GM04504 (cell line): ENCODE measurements around the gene CHKA.

Experiments
- DNase-seq: peaks from one replicate; pipeline ENCODE4 v3.0.0-alpha.2; 2012; ENCODE audit warnings: low read depth

The CHKA gene

DNA sequence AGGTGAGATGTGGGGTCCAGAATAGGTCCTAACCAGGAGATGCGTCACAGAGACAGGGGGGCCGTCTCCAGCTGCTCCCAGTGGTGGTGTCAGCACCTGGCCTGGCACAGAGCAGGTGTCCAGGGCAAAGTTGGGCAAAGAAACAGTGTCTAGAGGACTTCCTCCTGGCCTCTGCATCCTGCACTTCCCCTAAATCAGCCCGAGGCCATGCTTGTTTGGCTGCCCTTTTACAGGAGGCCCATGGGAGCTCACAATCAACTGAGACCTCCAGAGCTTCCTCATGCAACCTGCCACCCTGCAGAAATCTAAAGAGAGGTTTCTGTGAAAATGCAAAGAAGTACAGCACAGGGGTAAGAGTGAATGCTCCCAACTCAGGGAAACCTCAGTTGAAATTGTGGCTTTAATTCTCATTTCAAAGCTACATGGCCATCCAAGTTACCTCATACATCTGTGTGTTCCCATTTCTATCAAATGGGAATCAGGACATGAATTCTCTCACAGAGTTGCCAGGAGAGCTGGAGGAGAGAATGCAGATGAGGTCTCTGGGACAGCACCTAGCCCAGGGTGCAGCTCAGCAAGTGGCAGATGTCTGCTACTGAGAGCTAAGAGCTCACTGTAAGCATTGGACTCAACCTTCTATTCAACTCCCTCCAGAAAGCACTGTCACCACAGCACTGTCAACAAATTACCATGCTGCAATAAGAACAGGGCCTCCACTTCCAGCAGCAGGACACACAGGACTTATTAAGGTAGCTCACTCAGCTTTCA is 49.7 kb downstream of the CHKA start:
- no peak for DNase-seq

DNA sequence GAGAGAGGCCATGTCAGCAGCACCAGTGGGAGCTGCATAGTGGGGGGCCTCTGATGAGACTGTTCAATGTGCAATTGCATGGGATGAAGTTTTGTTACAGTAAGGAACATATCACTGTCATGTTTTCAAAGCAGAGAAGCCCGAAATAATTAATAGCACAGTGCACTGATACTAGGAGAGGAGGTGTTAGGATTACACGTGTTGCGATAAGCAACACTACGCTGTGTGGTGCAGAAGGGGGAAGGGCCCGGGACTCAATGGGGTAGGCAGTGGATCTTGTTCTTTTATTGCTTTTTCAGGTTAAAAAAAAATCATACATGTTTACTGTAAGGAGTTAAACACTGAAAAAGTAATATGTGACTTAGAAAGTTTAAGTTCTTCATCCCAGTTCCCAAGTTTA is 53.2 kb downstream of the CHKA start:
- no peak for DNase-seq

DNA sequence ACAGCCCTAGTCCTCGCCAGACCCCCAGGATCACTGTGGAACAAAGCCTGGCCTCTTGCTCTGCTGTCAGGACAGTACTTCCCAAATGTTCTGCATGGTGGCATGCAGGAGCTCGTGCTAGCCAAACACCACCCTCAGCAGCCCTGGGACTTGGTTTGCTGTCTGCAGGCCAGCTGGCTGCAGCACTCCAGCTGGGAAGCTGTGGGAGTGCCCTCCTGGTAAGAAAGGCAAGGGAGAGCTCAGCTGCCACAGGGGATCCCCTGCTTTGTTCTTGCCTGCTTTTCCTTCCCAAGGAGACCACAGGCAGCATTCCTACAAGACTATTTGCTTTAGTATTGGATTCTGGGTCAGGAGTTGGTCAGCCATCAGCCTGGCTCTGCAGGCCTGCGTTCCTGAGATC is 54.4 kb downstream of the CHKA start:
- DNase-seq: no peak

DNA sequence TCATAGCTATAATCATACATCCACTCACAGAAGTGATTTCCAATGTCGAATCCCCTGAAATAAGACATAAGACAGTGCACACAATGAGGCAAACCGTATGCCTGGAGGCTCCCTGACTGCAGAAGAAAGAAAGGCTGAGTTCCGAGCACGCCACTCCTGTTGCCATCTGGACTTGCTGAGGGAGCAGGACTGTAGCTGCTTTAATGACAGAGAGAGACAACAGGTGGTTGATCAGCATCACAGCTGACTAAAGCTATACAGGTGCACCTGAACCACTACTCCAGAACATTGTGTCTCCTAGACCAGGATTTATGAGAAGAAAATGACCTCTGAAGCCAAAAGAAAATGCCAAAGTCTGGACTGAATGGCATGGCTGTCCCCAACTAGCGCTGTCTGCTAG is 55.3 kb downstream of the CHKA start:
- no peak for DNase-seq

DNA sequence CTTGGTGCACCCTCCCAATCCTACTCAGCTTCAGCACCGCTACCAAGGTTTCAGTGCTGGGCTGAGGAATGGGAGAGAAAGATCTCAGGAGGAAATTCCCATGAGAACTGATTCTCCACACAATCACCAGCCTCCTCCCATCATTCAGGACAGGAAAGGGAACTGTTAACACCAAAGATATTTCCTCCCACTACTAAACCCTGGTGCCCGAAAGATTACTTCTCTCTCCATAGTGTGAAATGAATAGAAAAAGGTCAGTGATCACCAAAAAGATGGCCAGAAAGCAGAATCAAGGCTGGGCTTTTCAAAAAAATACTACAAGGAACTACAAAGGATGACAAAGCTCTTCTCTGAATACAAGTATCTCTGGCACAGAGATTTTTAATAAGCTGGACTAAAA is 56.3 kb downstream of the CHKA start:
- DNase-seq: no peak

DNA sequence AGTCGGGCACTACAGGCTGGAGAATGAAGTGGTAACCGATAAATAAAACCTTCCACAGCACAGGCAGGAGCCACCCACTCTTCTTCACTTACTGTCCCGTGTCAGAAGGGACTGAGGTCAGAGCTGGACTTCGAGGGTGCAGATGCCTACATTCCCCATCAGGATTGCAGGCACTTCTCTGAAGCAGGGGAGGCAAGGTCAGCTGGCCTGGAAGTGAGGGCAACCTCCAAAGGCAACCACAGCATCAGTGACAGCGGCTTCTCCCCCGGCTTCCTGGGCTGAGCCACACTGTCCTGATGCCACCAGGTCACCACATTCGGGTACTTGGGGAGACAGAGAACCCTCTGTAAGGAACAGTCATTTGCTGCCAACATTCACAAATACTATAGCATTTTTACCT is 59.7 kb downstream of the CHKA start:
- DNase-seq: no peak

DNA sequence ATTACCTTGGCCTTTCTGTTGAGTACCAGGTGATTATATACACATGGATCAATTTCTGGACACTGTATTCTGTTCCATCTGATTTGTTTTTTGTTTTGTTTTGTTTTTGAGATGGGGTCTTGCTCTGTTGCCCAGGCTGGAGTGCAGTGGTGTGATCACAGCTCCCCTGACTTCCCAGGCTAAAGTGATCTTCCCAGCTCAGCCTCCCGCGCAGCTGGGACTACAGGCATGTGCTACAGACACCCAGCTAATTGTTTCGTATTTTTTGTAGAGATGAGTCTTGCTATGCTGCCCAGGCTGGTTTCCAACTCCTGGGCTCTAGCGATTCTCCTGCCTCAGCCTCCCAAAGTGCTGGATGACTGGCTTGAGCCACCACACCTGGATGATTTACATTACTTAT is 63.4 kb downstream of the CHKA start:
- DNase-seq: no peak

DNA sequence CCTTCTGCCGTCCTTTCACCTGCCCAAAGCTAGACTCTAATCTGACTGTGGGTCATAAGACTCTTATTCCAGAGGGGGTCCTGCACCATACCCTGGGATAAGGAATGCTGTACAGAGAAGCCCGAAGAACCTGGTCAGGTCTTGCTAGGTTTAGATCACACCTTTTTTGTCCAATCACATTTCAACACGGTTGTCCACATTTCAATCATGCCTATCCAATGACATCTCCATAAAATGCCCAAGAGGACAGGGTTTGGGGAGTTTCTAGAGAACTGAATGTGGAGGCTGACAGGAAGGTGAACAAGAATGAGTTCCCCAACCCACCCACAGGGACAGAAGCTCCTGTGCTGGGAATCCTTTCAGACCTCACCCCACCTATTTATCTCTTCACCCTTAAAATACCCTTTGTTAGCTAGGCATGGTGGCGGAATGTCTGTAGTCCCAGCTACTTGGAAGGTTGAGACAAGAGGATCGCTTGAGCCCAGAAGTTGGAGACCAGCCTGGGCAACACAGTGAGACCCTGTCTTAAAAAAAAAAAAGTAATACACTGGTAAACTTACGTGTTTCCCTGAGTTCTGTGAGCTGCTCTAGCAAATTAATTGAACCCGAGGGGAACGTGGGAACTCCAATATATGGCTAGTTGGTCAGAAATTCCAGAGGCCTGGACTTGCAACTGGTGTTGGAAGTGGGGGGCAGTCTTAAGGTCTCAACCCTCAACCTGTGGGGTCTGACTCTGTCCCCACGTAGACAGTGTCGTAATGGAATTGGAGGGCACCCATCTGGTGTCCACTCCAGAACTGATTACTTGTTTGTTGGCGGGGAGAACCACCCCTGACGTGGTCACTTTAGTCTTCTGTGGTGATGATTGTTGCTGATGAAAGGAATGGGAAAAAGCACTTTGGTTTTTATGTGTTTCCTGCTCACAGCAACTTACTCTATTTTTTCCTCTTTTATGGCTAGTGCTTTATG is 64.6 kb downstream of the CHKA start:
- DNase-seq: no peak

DNA sequence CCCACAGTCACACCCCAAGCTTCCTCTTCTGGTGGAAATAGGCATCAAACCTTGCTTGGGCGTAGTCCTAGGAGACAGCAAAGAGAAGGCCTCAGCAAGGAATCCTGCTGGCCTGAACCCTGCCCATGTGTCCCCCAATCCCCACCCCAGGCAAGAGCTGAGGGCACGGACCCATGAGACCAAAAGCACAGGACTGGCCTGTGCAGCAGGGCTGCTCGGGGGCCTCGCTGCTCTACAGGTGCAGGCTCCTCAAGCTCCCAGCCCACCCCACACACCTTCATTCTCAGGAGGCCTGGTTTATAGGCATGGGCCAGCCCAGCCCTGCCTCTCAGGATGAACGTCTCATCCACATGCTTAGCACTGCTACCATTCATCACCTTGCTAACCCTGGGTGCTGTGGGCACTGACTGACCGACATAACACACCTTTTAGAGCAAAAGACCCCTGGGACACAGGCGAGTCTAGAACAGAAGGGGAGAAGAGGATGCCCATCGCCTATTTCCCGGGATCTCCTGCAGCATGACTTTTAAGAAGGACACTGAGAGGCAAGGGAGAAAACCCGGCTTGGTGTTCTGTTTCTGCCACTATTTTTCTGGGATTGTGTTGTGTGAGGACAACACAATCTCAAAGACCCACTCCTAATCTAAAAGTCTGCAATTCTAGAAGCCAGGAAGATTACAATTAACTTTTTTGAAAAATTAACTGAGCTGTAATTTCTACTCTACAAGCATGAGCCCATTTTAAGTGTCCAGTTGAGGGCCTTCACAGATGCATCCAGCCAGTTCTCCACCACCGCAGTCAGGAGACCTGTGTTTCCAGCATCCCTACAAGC is 67.0 kb downstream of the CHKA start:
- no peak for DNase-seq

DNA sequence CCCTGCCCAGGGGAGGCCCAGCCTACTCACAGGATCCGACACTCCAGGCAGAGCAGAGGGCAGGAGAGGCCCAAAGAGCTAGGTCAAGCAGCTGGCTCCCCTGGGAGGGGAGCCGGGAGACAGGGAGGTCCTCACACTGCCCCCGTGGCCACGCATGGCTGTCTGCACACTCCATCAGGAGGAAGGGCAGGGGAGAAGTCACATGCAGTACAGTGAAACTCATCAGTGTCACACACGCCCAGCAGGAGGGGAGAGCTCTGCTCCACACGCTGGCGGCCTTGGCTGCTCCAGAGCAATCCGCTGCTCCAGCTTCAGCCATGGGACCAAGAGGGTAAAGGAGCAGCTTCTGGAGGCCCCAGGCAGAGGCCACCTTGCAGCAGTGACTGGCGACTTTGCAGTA is 68.1 kb downstream of the CHKA start:
- DNase-seq: no peak

DNA sequence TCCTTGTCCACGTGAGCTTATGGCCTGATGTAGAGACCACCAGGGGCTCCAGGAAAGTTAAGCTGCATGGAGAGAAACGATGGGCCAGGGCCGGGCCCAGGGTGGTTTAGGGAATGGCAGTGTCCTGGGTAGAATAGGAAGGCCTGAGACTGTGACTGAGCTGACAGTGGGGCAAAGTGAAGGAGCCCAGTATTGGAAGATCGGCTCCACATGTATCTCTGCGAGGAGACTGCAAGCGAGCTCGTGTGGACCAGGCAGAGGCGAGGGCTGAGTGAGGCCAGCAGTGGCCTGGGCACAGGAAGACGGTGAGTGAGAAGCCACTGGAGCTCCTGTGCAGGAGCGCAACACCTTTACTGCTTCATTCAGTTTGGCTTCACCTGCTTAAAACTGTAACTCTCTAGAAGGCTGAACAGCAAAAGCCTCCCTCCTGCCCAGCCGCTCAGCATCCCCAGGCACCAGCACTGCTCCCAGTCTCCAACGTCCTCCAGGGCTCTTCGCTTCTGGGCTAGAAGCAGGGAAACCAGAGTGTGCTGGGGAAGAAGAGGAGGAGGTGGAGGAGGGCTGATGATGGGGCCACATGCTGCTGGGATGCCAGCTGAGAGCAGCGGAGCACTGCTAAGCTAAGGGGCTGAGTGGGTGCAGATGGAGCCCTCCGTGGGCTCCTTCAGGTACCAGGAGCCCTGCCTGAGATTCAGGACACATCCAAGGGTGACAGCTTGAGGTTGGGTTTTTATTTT is 68.9 kb downstream of the CHKA start:
- no peak for DNase-seq

DNA sequence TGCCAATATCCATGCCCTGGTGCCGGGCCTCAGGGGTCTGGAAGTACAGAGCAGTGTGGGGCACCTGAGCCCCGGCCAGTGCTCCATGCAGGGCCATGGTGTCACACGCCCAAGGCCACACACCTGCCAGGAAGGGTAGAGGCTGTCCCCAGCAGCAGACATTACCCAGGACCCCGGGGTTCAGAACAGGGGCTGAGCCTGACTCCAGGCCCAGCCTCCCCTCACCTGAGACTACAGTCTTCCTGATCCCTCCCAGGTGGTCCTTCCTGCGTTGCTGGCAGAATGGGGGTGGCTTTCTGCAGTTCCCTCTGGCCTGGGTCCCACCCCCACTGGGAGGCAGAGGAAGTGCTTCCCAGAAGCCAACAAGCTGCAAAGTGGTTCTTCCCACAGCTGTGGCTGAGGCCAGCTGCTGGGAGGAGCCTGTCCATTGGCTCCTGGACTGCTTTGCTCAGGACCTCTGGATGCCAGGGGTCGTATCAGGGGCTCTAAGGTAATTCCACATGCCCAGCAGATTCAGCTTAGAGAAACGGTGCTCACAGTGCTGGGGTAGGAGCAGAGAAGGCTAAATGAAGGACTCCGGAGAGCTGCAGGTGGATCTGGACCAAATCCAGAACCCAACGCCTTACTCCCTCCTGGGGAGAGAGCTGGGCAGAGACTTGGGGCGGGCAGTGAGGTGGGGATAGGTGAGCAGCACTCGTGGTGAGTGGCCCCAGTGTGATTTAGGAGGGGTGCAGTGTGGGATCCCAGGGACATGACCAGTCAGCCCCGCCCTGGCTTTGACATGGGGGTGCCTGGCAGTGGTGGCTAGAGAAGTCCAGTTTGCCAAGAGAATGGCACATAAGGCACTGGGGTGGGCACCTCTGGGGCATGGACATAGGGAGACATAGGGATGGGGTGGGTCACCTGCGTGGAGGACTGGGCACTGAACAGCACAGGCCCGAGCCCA is 69.7 kb downstream of the CHKA start:
- no peak for DNase-seq

DNA sequence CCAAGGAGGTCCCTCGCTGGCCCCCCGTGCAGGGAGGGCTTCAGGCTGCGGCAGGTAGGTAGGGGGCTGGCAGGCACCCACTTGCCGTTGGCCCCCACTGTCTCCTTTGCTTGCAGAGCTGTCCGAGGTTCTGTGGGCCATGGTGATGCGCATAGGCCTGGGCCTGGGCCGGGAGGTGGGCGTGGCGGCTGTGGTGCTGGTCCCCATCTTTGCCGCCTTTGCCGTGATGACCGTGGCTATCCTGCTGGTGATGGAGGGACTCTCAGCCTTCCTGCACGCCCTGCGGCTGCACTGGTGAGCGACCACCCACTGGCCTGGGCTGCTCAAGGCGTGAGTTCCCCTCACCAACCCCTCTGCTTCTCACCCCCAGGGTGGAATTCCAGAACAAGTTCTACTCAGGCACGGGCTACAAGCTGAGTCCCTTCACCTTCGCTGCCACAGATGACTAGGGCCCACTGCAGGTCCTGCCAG is 70.8 kb downstream of the CHKA start:
- no peak for DNase-seq

DNA sequence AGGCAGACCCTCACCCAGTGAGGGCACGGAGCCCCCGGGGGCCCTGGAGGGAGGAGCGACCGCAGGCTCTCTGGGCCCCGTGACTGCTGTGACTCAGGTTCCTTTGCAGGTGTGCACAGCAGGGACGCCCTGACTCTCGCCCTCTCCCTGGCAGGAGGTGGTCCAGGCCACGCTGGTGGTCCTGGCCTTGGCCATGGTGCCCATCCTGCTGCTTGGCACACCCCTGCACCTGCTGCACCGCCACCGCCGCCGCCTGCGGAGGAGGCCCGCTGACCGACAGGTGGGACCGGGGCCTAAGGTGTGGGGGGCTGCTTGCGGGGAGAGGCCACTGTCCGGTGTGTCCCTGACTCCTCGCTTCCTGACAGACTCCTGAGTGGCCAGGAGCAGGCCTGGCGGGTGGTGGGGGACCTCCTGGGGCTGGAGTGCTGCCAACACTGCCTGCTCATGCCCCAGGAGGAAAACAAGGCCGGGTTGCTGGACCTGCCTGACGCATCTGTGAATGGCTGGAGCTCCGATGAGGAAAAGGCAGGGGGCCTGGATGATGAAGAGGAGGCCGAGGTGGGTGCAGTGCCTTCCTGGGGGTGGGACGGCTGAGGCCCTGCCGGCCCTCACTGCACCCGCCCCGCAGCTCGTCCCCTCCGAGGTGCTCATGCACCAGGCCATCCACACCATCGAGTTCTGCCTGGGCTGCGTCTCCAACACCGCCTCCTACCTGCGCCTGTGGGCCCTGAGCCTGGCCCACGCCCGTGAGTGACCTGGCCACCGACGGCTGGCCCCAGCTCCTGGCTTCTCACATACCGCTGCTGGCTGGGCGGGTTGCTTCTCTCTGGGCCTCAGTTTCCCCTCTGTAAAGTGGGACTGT is 71.4 kb downstream of the CHKA start:
- no peak for DNase-seq

DNA sequence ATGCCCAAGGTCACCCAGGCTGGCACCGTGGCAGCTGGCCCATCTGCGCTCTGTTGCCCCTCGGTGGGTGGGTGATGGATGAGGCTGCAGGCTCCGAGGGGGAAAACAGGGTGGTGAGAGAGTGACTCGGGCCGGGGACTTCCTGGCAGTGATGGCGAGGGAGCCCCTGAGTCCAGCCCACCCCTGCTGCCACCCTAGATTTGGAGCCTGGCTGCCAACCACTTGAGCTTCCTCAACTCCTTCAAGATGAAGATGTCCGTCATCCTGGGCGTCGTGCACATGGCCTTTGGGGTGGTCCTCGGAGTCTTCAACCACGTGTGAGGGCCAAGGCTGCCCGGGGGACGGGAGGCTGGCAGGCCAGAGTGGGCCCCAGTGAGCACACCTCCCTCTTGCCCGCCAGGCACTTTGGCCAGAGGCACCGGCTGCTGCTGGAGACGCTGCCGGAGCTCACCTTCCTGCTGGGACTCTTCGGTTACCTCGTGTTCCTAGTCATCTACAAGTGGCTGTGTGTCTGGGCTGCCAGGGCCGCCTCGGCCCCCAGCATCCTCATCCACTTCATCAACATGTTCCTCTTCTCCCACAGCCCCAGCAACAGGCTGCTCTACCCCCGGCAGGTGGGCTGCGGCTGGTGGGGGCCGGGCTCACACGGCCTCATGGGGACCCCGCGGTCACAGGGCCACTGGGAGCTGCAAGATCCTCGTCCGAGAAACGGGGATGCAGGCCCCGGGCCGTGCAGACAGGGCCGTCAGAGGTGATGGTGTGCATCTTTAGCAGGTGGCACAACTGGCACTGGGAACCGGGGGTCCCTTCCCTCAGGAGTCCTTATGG is 72.3 kb downstream of the CHKA start:
- DNase-seq: no peak

DNA sequence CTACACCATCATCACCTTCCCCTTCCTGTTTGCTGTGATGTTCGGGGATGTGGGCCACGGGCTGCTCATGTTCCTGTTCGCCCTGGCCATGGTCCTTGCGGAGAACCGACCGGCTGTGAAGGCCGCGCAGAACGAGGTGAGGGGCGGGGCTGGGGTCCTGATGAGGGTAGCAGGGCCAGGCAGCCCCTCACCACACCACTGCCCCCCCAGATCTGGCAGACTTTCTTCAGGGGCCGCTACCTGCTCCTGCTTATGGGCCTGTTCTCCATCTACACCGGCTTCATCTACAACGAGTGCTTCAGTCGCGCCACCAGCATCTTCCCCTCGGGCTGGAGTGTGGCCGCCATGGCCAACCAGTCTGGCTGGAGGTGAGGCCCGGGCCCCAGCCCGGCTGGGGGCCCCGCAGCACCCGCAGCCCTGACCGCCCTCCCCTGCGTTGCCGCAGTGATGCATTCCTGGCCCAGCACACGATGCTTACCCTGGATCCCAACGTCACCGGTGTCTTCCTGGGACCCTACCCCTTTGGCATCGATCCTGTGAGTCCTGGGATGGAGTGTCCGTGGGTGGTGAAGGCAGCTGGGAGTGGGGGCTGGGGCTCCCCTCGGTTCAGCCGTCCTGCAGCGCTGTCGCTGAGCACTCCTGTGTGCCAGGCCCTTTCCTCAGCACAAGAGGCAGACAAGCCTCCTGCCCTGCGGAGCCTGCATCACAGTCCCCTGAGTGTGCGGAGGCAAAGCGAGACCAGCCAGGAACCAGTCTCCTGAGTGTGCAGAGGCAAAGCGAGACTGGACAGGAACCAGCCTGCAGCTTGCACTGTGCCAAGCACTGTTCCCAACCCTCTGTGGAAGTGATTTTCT is 73.5 kb downstream of the CHKA start:
- DNase-seq: no peak

DNA sequence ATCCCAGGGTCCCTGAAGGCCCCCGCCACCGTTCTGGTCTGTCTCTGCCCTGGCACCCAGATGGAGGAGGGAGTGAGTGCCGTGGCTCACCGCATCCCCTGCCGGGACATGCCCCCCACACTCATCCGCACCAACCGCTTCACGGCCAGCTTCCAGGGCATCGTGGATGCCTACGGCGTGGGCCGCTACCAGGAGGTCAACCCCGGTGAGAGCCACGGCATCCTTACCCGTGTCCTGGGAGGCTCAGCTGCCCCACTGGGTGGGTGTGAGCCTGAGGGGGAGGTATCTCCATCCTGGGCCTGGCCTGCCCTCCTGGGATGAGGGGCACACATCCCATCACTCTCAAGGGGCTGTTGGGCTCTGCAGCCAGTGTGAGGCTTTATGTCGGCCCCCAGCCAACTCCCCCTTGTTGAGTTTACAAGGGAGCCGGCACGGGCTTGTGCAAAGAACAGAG is 76.3 kb downstream of the CHKA start:
- DNase-seq: no peak
